ENCODE results near the gene LCN10. TPM values are rescaled to one million over a fixed set of nuclear protein-coding genes. Genes with fewer than 3 reads are reported as not detected.
"Not testable (repeated sequence)": the region's sequence is repeated elsewhere in the genome, so short reads cannot be mapped to it uniquely, and the experiment has no call there.

The LCN10 gene
- total RNA-seq, 1 experiment from 2014 or later: 1.5 TPM

GRCh38 chr9:136789523-136789937, 46.8 kb upstream of the LCN10 start:
- H2BK12ac ChIP-seq (ENCODE audit: insufficient read length, low read depth, low read length): no peak overlapping the region
- H3K79me1 ChIP-seq (ENCODE audit: insufficient read depth, low read depth, low read length, poor library complexity, severe bottlenecking): no peaks in the 10 kb centered on the region
- no peaks in the 10 kb centered on the region for H3K4me1 ChIP-seq (ENCODE audit: insufficient read depth, low read length)
- H3K79me2 ChIP-seq (ENCODE audit: insufficient read depth, low read length): no peaks in the 10 kb centered on the region
- H3K9me3 ChIP-seq (ENCODE audit: control insufficient read depth, low read depth, low read length): no peaks in the 10 kb centered on the region
- no CpG with 5 or more reads among the region's 3 CpGs for WGBS (ENCODE audit: extremely low coverage, insufficient read length, low lambda C conversion rate)
- H3K27me3 Mint-ChIP-seq (ENCODE audit: low read depth): peaks cover 11% of the 10 kb centered on the region
- no peak overlapping the region for H2AFZ ChIP-seq (ENCODE audit: low read length)
- no peak overlapping the region for H3K4ac ChIP-seq (ENCODE audit: low read depth, low read length)
- no peak overlapping the region for H3K18ac ChIP-seq (ENCODE audit: insufficient read length, low read depth, low read length)
- peaks cover 0 to 8% (median 1%) of the 10 kb centered on the region in 3 experiments; a peak in 3 of 7 replicates for H3K36me3 Mint-ChIP-seq (ENCODE audit: insufficient read depth in 1 of 3, low read depth in 3 of 3)
- H3K27ac ChIP-seq (ENCODE audit: insufficient read length, low read depth, low read length): no peak overlapping the region
- H3K56ac ChIP-seq (ENCODE audit: insufficient read length, low read depth, low read length): no peak overlapping the region
- H3K9ac ChIP-seq (ENCODE audit: extremely low read depth, insufficient read length, low read length): no peak overlapping the region
- no peak overlapping the region for H4K91ac ChIP-seq (ENCODE audit: insufficient read length, low read depth, low read length)
- H3T11ph ChIP-seq (ENCODE audit: low read length): no peak overlapping the region
- H2AK5ac ChIP-seq (ENCODE audit: insufficient read length, low read length): no peak overlapping the region
- H3K9me3 Mint-ChIP-seq: no peaks in the 10 kb centered on the region
- H3K27ac Mint-ChIP-seq: no peak overlapping the region
- no peak overlapping the region for H4K8ac ChIP-seq (replicated peaks; ENCODE audit: insufficient read length, low read depth, low read length)
- H3K4me3 Mint-ChIP-seq: no peak overlapping the region
- H3K23ac ChIP-seq (ENCODE audit: insufficient read length, low read depth, low read length): no peak overlapping the region
- H2BK20ac ChIP-seq (ENCODE audit: low read depth, low read length, poor library complexity, severe bottlenecking): no peak overlapping the region
- H2BK15ac ChIP-seq (ENCODE audit: low read depth, low read length): no peak overlapping the region
- H3K4me1 Mint-ChIP-seq: peaks cover 10 to 21% of the 10 kb centered on the region in 2 experiments
- no peak overlapping the region for H2BK120ac ChIP-seq (ENCODE audit: low read depth, low read length, poor library complexity, severe bottlenecking)
- H4K5ac ChIP-seq (ENCODE audit: insufficient read length, low read depth, low read length): no peak overlapping the region
- H3K23me2 ChIP-seq (ENCODE audit: insufficient read length, low read depth, low read length, poor library complexity, severe bottlenecking): no peaks in the 10 kb centered on the region
- no peak overlapping the region for H3K4me2 ChIP-seq (ENCODE audit: insufficient read depth, insufficient read length, low read length)
- H4K20me1 ChIP-seq (ENCODE audit: control insufficient read depth, insufficient read depth, insufficient read length): no peaks in the 10 kb centered on the region
- no peaks in the 10 kb centered on the region for H3K27me3 ChIP-seq (ENCODE audit: insufficient read depth, low read length)
- no peak for DNase-seq
- no peak overlapping the region for H3K14ac ChIP-seq (ENCODE audit: insufficient read depth, low read length)
- no peak for TF ChIP-seq CTCF (conservative IDR thresholded peaks at IDR 0.05)
- no peak overlapping the region for H2BK5ac ChIP-seq (ENCODE audit: insufficient read length, low read length)

- H3K9ac ChIP-seq (ENCODE audit: extremely low read depth, insufficient read length, low read length); H3K18ac ChIP-seq (ENCODE audit: insufficient read length, low read depth, low read length); H2AK5ac ChIP-seq (ENCODE audit: insufficient read length, low read length); H2BK12ac ChIP-seq (ENCODE audit: insufficient read length, low read depth, low read length); H3K9me3 ChIP-seq (ENCODE audit: control insufficient read depth, low read depth, low read length); H3K23me2 ChIP-seq (ENCODE audit: insufficient read length, low read depth, low read length, poor library complexity, severe bottlenecking); H3K9me3 Mint-ChIP-seq; H3K4me3 Mint-ChIP-seq; H3K14ac ChIP-seq (ENCODE audit: insufficient read depth, low read length); H3K4me1 ChIP-seq (ENCODE audit: insufficient read depth, low read length); H3K79me1 ChIP-seq (ENCODE audit: insufficient read depth, low read depth, low read length, poor library complexity, severe bottlenecking); H3K4ac ChIP-seq (ENCODE audit: low read depth, low read length); H3K56ac ChIP-seq (ENCODE audit: insufficient read length, low read depth, low read length); DNase-seq; H2BK15ac ChIP-seq (ENCODE audit: low read depth, low read length); H2BK5ac ChIP-seq (ENCODE audit: insufficient read length, low read length); H4K5ac ChIP-seq (ENCODE audit: insufficient read length, low read depth, low read length); H3K4me2 ChIP-seq (ENCODE audit: insufficient read depth, insufficient read length, low read length); H3K23ac ChIP-seq (ENCODE audit: insufficient read length, low read depth, low read length); H4K8ac ChIP-seq (replicated peaks; ENCODE audit: insufficient read length, low read depth, low read length); H3T11ph ChIP-seq (ENCODE audit: low read length); H4K91ac ChIP-seq (ENCODE audit: insufficient read length, low read depth, low read length); H3K79me2 ChIP-seq (ENCODE audit: insufficient read depth, low read length); H2BK120ac ChIP-seq (ENCODE audit: low read depth, low read length, poor library complexity, severe bottlenecking); H2AFZ ChIP-seq (ENCODE audit: low read length); H2BK20ac ChIP-seq (ENCODE audit: low read depth, low read length, poor library complexity, severe bottlenecking); H3K36me3 Mint-ChIP-seq (ENCODE audit: insufficient read depth in 1 of 3, low read depth in 3 of 3); H3K27ac ChIP-seq (ENCODE audit: insufficient read length, low read depth, low read length); H3K27me3 ChIP-seq (ENCODE audit: insufficient read depth, low read length); H4K20me1 ChIP-seq (ENCODE audit: control insufficient read depth, insufficient read depth, insufficient read length): not testable (repeated sequence)
- peaks cover 10 to 21% of the 10 kb centered on the region in 2 experiments for H3K4me1 Mint-ChIP-seq
- peaks cover 11% of the 10 kb centered on the region for H3K27me3 Mint-ChIP-seq (ENCODE audit: low read depth)
- no CpG with 5 or more reads among the region's 27 CpGs for WGBS (ENCODE audit: extremely low coverage, insufficient read length, low lambda C conversion rate)
- peak overlapping the region in 1 of 3 experiments; percentile 27; a peak in 1 of 7 replicates for H3K27ac Mint-ChIP-seq
Observed at GRCh38 chr9:136788644-136789522, 46.1 kb upstream of the LCN10 start.
